HL-60/S4 (cell line): ENCODE data around the gene OXSM.

Experiments used
- in situ Hi-C: fragments of 300-500 bp; cut with MboI; formaldehyde crosslinking; loops from 2 replicates; pipeline ENCODE4 v1.14.3; 2022; ENCODE audit warnings: low sequenced_read_pairs

Gene OXSM

GRCh38 chr3:25789596-25790556, at the start of gene OXSM:
OXSM (plus strand) TSS chr3:25790090; CDS start chr3:25791021, 931 bp downstream.
- in situ Hi-C loops, result no loop called here

- in situ Hi-C loops, result no loop called here
Observed at GRCh38 chr3:25744470-25744869, 45.4 kb upstream of the OXSM start.

GRCh38 chr3:25747033-25747432, 42.9 kb upstream of the OXSM start:
- in situ Hi-C loops, result no loop called here

- in situ Hi-C loops, result no loop called here
Observed at GRCh38 chr3:25748189-25748588, 41.7 kb upstream of the OXSM start.

- in situ Hi-C loops, result no loop called here
Observed at GRCh38 chr3:25749031-25749581, 40.8 kb upstream of the OXSM start.

GRCh38 chr3:25751048-25751447, 38.8 kb upstream of the OXSM start:
- in situ Hi-C loops, result no loop called here

- in situ Hi-C loops, result no loop called here
Observed at GRCh38 chr3:25751725-25752124, 38.2 kb upstream of the OXSM start.

- in situ Hi-C loops, result no loop called here
Observed at GRCh38 chr3:25768851-25769250, 21.0 kb upstream of the OXSM start.

- in situ Hi-C loops, result no loop called here
Observed at GRCh38 chr3:25775936-25776335, 14.0 kb upstream of the OXSM start.

- in situ Hi-C loops, result no loop called here
Observed at GRCh38 chr3:25780618-25781017, 9.3 kb upstream of the OXSM start.

GRCh38 chr3:25781145-25781757, 8.6 kb upstream of the OXSM start:
- in situ Hi-C loops, result no loop called here

- in situ Hi-C loops, result no loop called here
Observed at GRCh38 chr3:25781758-25782594, 7.9 kb upstream of the OXSM start.

- in situ Hi-C loops, result no loop called here
Observed at GRCh38 chr3:25782636-25782937, 7.3 kb upstream of the OXSM start.

GRCh38 chr3:25782938-25783660, 6.8 kb upstream of the OXSM start, which contains the start of gene NGLY1:
NGLY1 (minus strand) TSS chr3:25783443; CDS start chr3:25783390, 53 bp downstream.
- in situ Hi-C loops, result no loop called here

- in situ Hi-C loops, result no loop called here
Observed at GRCh38 chr3:25783661-25784512, 6.0 kb upstream of the OXSM start.

- in situ Hi-C loops, result no loop called here
Observed at GRCh38 chr3:25784971-25785370, 4.9 kb upstream of the OXSM start.

- in situ Hi-C loops, result no loop called here
Observed at GRCh38 chr3:25785826-25786225, 4.1 kb upstream of the OXSM start.

GRCh38 chr3:25787689-25788088, 2.2 kb upstream of the OXSM start:
- in situ Hi-C loops, result no loop called here

GRCh38 chr3:25789209-25789595, 688 bp upstream of the OXSM start:
- in situ Hi-C loops, result no loop called here

GRCh38 chr3:25801786-25802185, 11.9 kb downstream of the OXSM start:
- in situ Hi-C loops, result no loop called here
